Posterior vena cava (tissue), 2 donors: Measurements from ENCODE around the gene LSM7. TPM values are rescaled to one million over a fixed set of nuclear protein-coding genes. Genes with fewer than 3 reads are reported as not detected.

Experiments used
- total RNA-seq, 2 donors: library from RNA; stranded (reverse); fragmentation: NEBNext Ultra II Directional; extraction: Animal tissue kit (Norgen Biotek cat#: 25700); gene quantifications; one replicate each; pipeline ENCODE4 v1.2.1, GENCODE V29; 2021
- donor health status: DM: yes; HTN: yes; CAD: no.
- donor health status: DM: yes; HTN: yes; CAD: no.

LSM7 gene
- total RNA-seq, 2 donors from 2014 or later, result 46.2 to 50.5 TPM

Other genes starting within 250 kb of the LSM7 start
- gene MOB3A, start 232.3 kb downstream of the LSM7 start, total RNA-seq, result 10 to 100 TPM; 55.8 to 57.1 TPM
- 1 to 10 TPM in 1 of 2 donors, under 1 TPM in 1; 0.90 to 2.4 TPM for gene IZUMO4, start 231.7 kb downstream of the LSM7 start, total RNA-seq
- gene AP3D1, start 177.0 kb downstream of the LSM7 start, total RNA-seq, result 10 to 100 TPM; 73.9 to 93.3 TPM
- gene DOT1L, start 164.7 kb downstream of the LSM7 start, total RNA-seq, result 10 to 100 TPM; 14.7 to 23.3 TPM
- gene PLEKHJ1, start 92.3 kb downstream of the LSM7 start, total RNA-seq, result 10 to 100 TPM; 24.3 to 27.6 TPM
- gene SF3A2, start 91.8 kb downstream of the LSM7 start, total RNA-seq, result 10 to 100 TPM; 35.0 to 36.6 TPM
- gene AMH, start 79.3 kb downstream of the LSM7 start, total RNA-seq, result 1 to 10 TPM in 1 of 2 donors, under 1 TPM in 1; 0.46 to 1.1 TPM
- not detected for gene JSRP1, start 72.2 kb downstream of the LSM7 start, total RNA-seq
- gene PEAK3, start 46.4 kb downstream of the LSM7 start, total RNA-seq, result 1 to 10 TPM in 1 of 2 donors, under 1 TPM in 1; 0.90 to 2.0 TPM
- gene LINGO3, start 20.4 kb downstream of the LSM7 start, total RNA-seq, result under 1 TPM in 1 of 2 donors, not detected in 1; 0.10 TPM
- 10 to 100 TPM; 20.7 to 36.9 TPM for gene SPPL2B, start 98 bp upstream of the LSM7 start, total RNA-seq
- gene TMPRSS9, start 31.7 kb upstream of the LSM7 start, total RNA-seq, result not detected
- gene TIMM13, start 99.0 kb upstream of the LSM7 start, total RNA-seq, result 10 to 100 TPM; 32.8 to 37.2 TPM
- gene LMNB2, start 128.4 kb upstream of the LSM7 start, total RNA-seq, result 10 to 100 TPM; 14.4 to 17.9 TPM
- gene GADD45B, start 147.5 kb upstream of the LSM7 start, total RNA-seq, result 100 to 1,000 TPM; 120 to 160 TPM